SK-N-MC (cell line): Measurements from ENCODE around the gene GPC5.

Source experiments
- EZH2 ChIP-seq: fragments of 200-600 bp; sonication (generic); IDR thresholded peaks from one replicate; pipeline ENCODE4 v1.6.1; 2017; ENCODE audit warnings: antibody characterized with exemption
- FOXP2 ChIP-seq: optimal IDR thresholded peaks from 2 replicates; pipeline ENCODE3; 2011; ENCODE audit warnings: mild to moderate bottlenecking, moderate library complexity; ENCODE audit not compliant: insufficient read depth; ENCODE audit errors: extremely low read length, control extremely low read depth
- POLR2AphosphoS5 ChIP-seq: IDR thresholded peaks from 2 replicates; pipeline ENCODE4 v1.6.1; 2012; ENCODE audit warnings: mild to moderate bottlenecking, low read depth, low read length, borderline replicate concordance

GRCh38 chr13:91523116-91523515, 124.7 kb downstream of the GPC5 start:
- TF ChIP-seq POLR2AphosphoS5 (no peak), EZH2 (no peak), FOXP2 (no peak)
